Activated gamma-delta T cell treated with anti-CD3 and anti-CD28 coated beads, Interleukin-2, amount 50 U/mL, for 16 hours (primary cell): ENCODE data around the gene SLX4.
A peak's percentile ranks its signal among the peaks of the same experiment; 100 is the strongest.

ENCODE experiments used
- DNase-seq: peaks from one replicate; pipeline ENCODE4 v3.0.0-alpha.2; 2020; ENCODE audit warnings: low read depth

The SLX4 gene

GRCh38 chr16:3580251-3580651 lies 31.2 kb downstream of the SLX4 start:
- no peak for DNase-seq

- no peak for DNase-seq
Observed at GRCh38 chr16:3579776-3580175, 31.6 kb downstream of the SLX4 start.

DNA sequence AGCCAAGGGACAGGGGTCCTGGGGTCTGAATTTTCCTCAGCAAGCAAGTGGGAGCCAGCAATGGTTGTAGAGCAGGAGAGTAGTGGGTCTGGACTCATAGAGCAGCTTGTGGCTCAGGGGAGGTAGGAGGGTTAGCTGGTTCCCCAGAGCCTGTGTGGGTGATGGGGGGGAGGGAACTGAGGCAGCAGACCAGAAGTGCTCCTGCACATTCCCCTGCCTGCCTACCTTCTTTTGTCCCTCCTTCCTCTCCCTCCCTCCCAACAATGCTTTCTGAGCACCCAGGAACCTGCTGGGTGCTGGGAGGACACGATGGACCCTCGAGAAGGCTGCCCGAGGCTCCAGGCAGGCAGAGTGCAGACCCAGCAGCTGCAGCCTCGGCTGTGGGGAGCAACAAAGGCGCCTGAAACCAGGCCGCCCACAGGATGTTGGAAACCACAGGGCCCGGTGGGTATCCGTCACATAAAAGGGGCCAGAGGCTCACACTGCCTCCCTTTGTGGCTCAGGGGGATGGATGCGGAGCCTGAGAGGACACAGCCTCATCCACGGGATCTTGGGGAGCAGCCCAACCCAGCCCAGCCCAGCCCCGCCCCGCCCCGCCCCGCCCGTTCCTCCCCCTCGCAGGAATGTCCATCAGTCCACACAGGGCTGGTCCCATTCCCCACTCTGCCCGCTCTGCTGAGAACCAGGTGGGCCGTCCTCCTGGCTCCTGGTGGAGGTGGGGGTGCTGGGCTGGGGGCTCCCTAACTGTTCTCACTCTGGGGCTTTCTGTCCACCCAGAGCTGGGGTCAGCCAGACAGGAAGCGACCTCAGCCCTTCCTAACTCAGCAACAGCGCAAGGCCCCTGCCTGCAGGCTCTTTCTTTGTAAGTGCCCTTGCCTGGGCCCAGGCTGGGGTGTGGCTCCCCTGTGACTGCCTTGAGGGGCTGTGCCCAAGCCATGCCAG lies 32.5 kb downstream of the SLX4 start:
- DNase-seq: peak; percentile 59

DNA sequence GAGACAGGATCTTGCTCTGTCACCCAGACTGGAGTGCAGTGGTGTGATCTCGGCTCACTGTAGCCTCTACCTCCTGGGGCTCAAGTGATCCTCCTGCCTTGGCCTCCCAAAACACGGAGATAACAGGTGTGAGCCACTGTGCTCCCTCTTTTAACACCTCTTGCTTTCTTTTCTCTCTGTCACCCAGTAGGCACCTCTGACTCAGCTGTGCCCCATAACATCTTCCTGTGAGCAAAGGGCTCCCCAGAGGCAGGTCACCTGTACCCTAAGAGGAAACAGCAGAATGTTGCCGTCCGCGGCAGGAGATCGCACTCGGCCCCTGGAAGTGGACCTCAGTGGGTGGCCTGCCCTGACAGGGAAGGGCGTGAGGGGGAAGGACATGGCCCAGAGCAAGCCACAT lies 33.3 kb downstream of the SLX4 start:
- peak; percentile 40 for DNase-seq

DNA sequence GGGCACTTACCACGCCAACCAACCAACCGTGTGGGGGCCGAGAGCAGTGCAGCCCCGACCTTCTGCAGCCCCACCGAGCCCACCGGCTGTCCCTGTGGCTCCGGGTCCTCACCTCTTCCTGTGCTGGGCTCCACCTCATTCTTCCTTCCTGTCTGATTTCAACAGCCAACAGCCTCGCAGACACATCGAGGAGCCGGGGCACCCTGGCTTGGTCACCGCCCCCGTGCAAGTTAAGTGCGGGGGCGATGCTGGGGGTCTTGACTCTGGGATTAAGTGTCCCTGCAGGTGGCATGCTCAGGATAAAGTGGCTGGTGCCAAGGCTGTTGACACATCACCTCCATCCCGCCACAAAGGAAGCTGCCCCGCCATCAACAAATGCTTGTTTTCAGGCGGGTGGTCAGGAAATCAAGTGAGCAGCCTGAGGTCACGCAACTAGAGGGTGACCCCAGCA lies 34.1 kb downstream of the SLX4 start, which contains the start of gene NLRC3:
NLRC3 (minus strand) TSS at position 102 of the 451 bp plus-strand sequence. CDS start 12,367 bp downstream, outside the sequence.
- DNase-seq: peak; percentile 34

GRCh38 chr16:3576211-3576610 lies 35.2 kb downstream of the SLX4 start:
- no peak for DNase-seq

- no peak for DNase-seq
Observed at GRCh38 chr16:3575491-3575890, 35.9 kb downstream of the SLX4 start.

DNA sequence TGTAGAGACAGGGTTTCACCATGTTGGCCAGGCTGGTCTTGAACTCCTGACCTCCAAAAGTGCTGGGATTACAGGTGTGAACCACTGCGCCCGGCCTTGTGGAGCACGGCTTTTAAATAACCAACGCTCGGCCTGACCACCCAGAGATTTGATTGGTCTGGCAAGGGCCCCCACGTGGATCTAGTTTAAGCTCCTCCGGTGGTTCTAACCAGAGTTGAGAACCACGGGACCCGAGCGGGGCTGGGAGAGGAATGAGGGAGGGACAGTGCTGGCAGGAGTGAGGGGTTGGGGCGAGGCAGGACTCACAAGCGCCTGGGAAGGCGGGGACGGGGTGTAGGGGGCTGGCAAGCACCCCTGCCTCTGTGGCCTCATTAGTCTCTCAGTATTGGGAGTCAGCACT lies 37.2 kb downstream of the SLX4 start:
- no peak for DNase-seq

- DNase-seq: no peak
Observed at GRCh38 chr16:3573146-3573815, 38.1 kb downstream of the SLX4 start.

- DNase-seq: no peak
Observed at GRCh38 chr16:3570420-3571062, 40.9 kb downstream of the SLX4 start.

DNA sequence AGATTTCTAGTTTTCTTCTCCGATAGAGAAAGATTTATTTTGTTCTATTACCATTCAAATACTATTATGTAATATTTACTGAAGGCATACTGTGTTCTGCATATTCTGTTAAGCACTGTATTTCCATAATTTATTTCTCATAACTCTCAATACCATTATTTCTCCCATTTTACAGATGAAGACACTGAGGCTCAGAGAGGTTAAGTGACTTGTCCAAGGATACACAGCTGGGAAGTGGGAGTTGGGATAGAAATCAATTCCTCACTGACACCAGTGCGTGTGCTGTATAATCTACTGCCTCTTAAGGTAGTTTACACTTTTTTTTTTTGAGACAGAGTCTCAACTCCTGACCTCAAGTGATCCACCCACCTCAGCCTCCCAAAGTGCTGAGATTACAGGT lies 41.6 kb downstream of the SLX4 start:
- DNase-seq: no peak

DNA sequence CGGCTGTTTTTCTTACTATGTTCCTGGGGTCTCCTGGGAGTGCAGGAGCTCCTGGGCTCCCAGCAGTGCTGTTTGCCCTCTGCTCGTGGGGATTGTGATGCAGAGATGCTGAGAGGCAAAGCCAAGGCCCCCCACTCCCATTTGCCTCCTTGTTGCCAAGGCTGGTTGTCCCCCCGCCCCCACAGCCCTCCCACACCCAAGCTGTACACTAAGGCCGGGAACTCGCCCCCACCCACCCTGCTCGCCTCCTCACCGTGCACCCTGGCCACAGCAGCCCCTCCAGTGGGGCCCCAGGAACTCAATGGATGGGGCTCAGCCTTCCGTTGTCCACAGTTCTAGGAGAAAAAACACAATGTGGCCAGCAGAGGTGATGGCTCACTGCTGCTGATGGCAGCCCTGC lies 44.4 kb downstream of the SLX4 start:
- no peak for DNase-seq

DNA sequence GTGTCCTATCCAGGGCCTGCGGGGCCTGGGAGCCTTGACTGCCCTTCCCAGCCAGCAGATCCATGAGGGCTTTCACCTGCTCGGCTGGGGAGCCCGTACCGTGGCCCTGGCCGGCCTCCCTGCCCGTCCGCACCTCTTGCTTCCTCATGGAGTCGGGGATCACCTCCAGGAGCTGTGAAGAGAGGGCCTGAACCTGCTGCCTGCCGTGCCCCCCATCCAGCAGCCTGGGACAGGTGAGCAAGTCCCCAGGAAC lies 46.6 kb downstream of the SLX4 start:
- DNase-seq: no peak

DNA sequence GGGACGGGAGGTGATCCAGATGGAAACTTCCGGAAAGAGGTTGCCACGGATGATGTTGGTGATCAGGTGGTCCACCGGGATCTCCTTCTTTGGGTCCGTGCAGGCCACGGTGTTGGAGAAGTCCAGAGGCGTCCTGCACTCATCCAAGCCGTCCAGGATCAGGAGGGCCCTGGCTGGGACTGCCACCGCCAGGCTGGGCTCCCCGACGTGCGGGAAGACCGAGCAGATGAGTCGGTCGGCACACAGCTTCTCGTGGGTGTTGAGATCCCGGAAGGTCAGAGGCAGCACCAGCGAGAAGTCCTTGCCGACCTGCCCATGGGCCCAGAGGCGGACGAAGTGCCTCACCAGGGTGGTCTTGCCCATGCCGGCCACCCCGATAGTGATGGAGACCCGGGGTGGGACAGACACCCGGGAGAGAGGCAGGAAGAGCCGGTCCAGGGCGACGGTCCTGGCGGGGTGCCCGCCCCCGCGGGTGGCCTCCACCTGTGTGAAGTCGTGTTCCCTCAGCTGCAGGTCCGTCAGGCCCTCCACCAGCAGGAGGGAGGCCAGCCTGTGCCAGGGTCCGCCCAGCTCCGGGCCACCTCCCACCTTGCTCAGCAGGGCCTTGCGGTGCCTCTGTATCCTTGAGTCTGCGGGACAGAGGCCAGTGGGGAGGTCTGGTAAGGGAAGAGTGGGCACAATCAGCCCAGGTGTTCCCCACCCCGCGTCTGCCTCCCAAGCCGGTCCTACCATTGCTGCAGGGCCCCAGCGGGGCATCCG lies 47.1 kb downstream of the SLX4 start:
- DNase-seq: no peak

- no peak for DNase-seq
Observed at GRCh38 chr16:3562914-3563480, 48.4 kb downstream of the SLX4 start.

DNA sequence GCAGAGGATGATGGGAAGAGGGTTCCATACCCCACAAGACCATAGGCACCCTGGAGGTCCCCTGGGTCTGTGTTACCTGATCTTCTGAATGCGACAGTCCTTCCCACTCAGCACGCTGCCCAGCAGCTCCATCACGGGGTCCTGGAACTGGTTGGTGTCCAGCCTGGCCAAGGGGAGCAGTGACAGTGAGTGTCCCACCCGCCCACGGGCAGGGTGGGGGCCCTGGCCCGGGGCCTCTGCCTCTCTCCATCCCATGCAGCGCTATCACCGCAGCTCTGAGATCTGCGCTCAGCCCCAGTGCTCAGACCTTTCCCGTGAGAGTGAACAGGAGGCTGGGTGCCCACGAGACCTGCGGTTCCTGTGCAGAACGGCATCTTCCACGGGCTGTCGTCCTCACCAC lies 49.8 kb downstream of the SLX4 start:
- no peak for DNase-seq

DNA sequence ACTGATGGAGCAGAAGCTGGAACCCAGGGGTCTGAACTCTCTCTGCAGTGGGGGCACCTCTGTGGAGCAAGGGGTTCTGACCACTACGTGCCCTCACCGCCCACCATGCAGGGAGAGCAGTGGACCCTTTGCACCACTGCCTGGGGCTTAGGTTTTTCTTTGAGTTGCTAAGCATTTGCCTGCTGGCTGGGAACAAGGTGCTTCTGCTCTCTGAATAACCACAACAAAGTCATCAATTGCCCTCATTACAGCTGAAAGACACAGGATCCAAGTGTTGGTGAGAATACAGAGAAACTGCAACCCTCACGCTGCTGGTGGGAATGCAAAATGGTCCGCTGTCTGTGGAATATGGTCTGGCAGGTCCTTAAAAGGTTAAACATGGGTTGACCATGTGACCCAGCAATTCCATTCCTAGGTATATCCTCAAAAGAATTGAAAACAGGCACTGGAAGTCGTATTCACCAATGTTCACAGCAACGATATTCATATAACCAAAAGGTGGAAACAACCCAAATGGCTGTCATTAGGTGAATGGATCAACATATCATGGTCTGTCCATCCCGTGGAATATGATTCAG lies 57.0 kb downstream of the SLX4 start:
- no peak for DNase-seq

- no peak for DNase-seq
Observed at GRCh38 chr16:3553138-3553923, 58.1 kb downstream of the SLX4 start.

GRCh38 chr16:3550851-3551847 lies 60.3 kb downstream of the SLX4 start:
- DNase-seq: no peak
